Measurements from ENCODE around the gene PROSER3.

DNA sequence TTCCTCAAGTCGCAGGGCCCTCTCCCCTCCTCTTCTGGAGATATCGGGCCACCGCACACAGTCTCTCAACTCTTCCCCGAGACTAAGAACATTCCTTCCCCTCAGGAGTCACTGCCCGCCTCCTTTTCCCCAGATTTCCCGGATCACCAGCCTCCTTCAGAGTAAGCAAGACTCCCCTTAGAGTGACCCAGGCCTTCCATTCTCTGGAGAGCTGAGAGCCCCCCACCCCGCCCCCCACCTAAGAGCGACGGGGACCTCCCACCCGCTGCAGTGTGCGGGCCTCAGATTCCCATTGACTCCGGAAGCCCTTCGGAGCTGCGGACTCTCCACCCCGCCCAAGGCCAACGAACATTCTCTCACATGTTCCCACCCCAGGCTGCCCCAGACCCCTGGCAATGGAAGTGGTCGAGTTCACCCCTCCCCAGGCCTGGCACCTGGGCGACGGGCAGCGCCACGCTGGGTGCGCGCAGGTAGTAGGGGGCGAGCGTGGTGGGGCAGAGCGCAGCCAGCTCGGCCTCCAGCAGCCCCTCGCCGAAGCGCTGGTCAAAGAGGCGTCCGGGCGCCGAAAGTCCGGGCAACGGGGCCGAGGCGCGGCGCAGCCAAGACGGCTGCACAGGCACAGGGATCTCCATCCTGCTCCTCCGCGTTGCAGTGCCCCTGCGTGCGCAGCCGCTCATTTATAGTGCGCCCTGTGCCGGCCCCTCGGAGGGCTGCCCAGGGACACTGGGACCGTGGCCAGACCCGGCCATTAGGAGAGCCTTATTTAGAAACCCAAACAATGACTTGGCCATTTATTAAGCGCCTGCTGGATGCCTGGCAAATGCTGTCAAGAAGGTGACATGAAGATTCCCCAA is 1.4 kb upstream of the PROSER3 start, which contains the start of gene HSPB6:
- no peak for TF ChIP-seq BHLHE40 (IDR thresholded peaks at IDR 0.05; ENCODE audit: borderline replicate concordance)
- TF ChIP-seq FOXM1 (IDR thresholded peaks at IDR 0.05; ENCODE audit: borderline replicate concordance) = no peak
- TF ChIP-seq ARNT (IDR thresholded peaks at IDR 0.05) = no peak
- no peak for TF ChIP-seq ZNF384 (IDR thresholded peaks at IDR 0.05)
- no peak for TF ChIP-seq SP1 (IDR thresholded peaks at IDR 0.05)
